ENCODE measurements around the gene GPN2.

The GPN2 gene

DNA sequence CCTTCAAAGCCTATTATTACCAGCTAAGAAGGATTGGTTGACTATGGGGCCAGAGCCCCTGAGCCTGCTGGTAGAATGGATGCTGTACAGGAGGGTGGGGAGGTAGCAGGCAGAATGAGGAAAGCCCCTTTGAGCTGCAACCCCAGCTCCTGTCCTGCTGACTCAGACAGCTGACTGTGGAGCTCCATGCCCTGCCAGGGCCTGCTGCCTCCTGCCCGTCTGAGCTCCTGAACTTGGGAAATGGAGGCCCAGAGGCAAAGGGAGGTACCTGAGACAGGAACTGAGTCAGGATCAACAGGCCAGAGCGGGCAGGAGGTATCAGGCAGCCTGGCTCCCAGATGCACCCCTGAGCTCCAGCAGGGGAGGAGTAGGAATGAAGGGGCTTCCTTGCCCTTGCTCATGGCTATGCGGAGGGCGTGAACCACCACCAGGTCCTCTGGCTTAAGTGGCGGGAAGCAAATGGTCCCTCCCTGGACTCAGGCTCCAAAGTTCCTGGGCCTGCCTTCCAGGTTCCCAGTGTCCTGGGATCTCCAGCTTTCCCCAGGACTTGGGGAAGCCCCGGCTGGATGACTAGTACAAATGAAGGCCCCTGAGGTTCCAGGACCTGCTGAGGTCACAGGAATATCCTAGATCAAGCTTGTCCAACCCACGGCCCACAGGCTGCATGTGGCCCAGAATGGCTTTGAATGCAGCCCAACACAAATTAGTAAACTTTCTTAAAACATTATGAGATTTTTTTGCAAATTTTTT is 31.0 kb downstream of the GPN2 start:
- H3K4me3 ChIP-seq (ENCODE audit: low read depth, low read length) = no peak overlapping the region
- no peak overlapping the region for H3K27ac ChIP-seq (ENCODE audit: low read depth, low read length)

DNA sequence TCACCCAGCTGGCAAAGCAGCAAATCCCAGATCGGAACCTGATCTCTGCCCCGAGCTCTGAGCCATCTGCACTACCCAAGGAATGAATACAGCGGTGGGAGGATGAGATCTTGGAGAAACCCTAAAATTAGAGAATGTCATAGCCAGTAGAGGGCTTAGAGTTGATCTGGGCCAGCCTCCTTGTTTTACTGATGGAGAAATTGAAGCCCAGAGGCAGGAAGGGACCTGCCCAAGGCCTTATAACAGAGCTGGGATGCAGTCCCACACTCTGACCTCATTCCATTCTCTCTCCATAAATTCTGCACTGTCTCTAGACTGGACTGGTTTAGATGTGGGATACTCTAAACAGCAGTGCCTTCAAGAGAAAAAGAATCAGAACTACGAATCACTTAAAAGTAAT is 31.9 kb downstream of the GPN2 start:
- Histone ChIP-seq H3K9me3 (ENCODE audit: insufficient read depth, low read depth, low read length) (peaks cover 5% of the 10 kb centered on the region), H3K23ac (ENCODE audit: low read length) (no peak overlapping the region), H3K36me3 (ENCODE audit: control insufficient read depth in 1 of 2, insufficient read depth in 2 of 2, low read length in 2 of 2) (peaks cover 26 to 28% of the 10 kb centered on the region in 2 experiments)

More for the DNA sequence above, 31.0 kb downstream of the GPN2 start:
- H3K36me3 ChIP-seq (ENCODE audit: control insufficient read depth in 1 of 2, insufficient read depth in 2 of 2, low read length in 2 of 2) = peaks cover 17 to 19% of the 10 kb centered on the region in 2 experiments
- no peak overlapping the region for H3K23ac ChIP-seq (ENCODE audit: low read length)
- H3K9ac ChIP-seq (ENCODE audit: low read length) = no peak overlapping the region
- WGBS (ENCODE audit: extremely low coverage, insufficient coverage, insufficient read length) = no CpG with 5 or more reads among the region's 7 CpGs
- no peaks in the 10 kb centered on the region for H3K27me3 ChIP-seq (ENCODE audit: insufficient read depth, low read length)
- no peak overlapping the region for H3K4ac ChIP-seq (ENCODE audit: low read depth, low read length)
- H2BK5ac ChIP-seq (ENCODE audit: low read depth, low read length, poor library complexity) = peak overlapping the region; percentile 29
- H3K9me3 ChIP-seq (ENCODE audit: insufficient read depth, low read depth, low read length) = peaks cover 5% of the 10 kb centered on the region
- peaks cover 2% of the 10 kb centered on the region for H3K79me2 ChIP-seq (ENCODE audit: control insufficient read depth, insufficient read depth, low read length, poor library complexity)
- no peak overlapping the region for H3K4me2 ChIP-seq (ENCODE audit: low read length)
- H3K14ac ChIP-seq (ENCODE audit: low read length) = no peak overlapping the region
- H2BK120ac ChIP-seq (ENCODE audit: insufficient read depth, low read length, poor library complexity) = no peak overlapping the region
- no peak overlapping the region for H3K18ac ChIP-seq (ENCODE audit: low read length)
- H2AK5ac ChIP-seq (ENCODE audit: low read length) = no peak overlapping the region
- peak overlapping the region; percentile 25 for H4K91ac ChIP-seq (ENCODE audit: low read depth, low read length)
- H3K79me1 ChIP-seq (ENCODE audit: low read length) = peaks cover 14% of the 10 kb centered on the region
- H2AFZ ChIP-seq (ENCODE audit: insufficient read depth, low read length, poor library complexity) = no peak overlapping the region
- H2BK12ac ChIP-seq (ENCODE audit: low read length) = peak overlapping the region; percentile 12
- H4K8ac ChIP-seq (ENCODE audit: low read depth, low read length) = no peak overlapping the region
- H3K4me1 ChIP-seq (ENCODE audit: control insufficient read depth in 1 of 2, insufficient read depth in 2 of 2, low read length in 2 of 2) = peaks cover 35 to 37% of the 10 kb centered on the region in 2 experiments
- no peak overlapping the region for H4K12ac ChIP-seq (ENCODE audit: low read depth, low read length)
- no peak for DNase-seq

DNA sequence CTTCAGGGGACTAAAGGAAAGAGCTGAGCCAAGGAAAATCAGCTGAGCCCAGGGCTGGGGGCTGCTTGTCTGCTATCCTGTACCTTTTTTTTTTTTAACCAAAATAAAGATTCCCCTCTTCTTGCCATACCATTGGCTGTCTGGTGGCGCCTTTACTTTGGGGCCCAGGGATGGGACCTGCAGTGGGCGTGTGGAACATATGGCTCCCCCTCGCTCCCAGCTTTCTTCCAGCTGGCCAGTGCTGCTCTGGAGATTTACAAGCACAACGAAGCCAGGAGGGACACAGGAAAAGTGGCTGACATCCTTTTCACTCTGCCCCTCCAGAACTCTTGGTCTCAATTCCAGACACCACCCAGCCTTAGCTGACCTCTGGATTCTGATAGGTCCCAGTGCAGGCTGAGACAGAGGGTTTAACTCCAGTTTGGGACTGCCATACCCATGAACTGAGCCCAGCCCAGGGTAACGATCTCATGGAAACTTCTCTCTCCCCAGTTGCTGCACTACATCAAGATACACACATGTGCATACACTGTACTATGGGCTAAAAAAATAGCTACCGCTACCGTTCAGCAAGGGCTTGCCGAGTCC is 32.5 kb downstream of the GPN2 start:
- H4K12ac ChIP-seq (ENCODE audit: low read depth, low read length) = no peak overlapping the region
- no peak overlapping the region for H3K4me3 ChIP-seq (ENCODE audit: low read depth, low read length)
- H4K8ac ChIP-seq (ENCODE audit: low read depth, low read length) = no peak overlapping the region
- H3K18ac ChIP-seq (ENCODE audit: low read length) = no peak overlapping the region
- H3K79me2 ChIP-seq (ENCODE audit: control insufficient read depth, insufficient read depth, low read length, poor library complexity) = no peaks in the 10 kb centered on the region
- peak overlapping the region; percentile 12 for H3K27ac ChIP-seq (ENCODE audit: low read depth, low read length)
- H3K4me1 ChIP-seq (ENCODE audit: control insufficient read depth in 1 of 2, insufficient read depth in 2 of 2, low read length in 2 of 2) = peaks cover 23 to 25% of the 10 kb centered on the region in 2 experiments
- H2AFZ ChIP-seq (ENCODE audit: insufficient read depth, low read length, poor library complexity) = no peak overlapping the region
- peak overlapping the region; percentile 26 for H2AK5ac ChIP-seq (ENCODE audit: low read length)
- no peak overlapping the region for H3K9ac ChIP-seq (ENCODE audit: low read length)
- DNase-seq = no peak
- H3K27me3 ChIP-seq (ENCODE audit: insufficient read depth, low read length) = no peaks in the 10 kb centered on the region
- H3K23ac ChIP-seq (ENCODE audit: low read length) = no peak overlapping the region
- H2BK5ac ChIP-seq (ENCODE audit: low read depth, low read length, poor library complexity) = no peak overlapping the region
- peaks cover 5% of the 10 kb centered on the region for H3K9me3 ChIP-seq (ENCODE audit: insufficient read depth, low read depth, low read length)
- H3K14ac ChIP-seq (ENCODE audit: low read length) = no peak overlapping the region
- H3K79me1 ChIP-seq (ENCODE audit: low read length) = peaks cover 4% of the 10 kb centered on the region
- peak overlapping the region; percentile 3 for H3K4me2 ChIP-seq (ENCODE audit: low read length)
- peaks cover 31% of the 10 kb centered on the region in 2 experiments for H3K36me3 ChIP-seq (ENCODE audit: control insufficient read depth in 1 of 2, insufficient read depth in 2 of 2, low read length in 2 of 2)
- no peak overlapping the region for H2BK120ac ChIP-seq (ENCODE audit: insufficient read depth, low read length, poor library complexity)
- no peak overlapping the region for H2BK12ac ChIP-seq (ENCODE audit: low read length)
- H3K4ac ChIP-seq (ENCODE audit: low read depth, low read length) = no peak overlapping the region
- H4K91ac ChIP-seq (ENCODE audit: low read depth, low read length) = peak overlapping the region; percentile 2
- WGBS (ENCODE audit: extremely low coverage, insufficient coverage, insufficient read length) = no CpG with 5 or more reads among the region's 8 CpGs

More for the DNA sequence above, 31.9 kb downstream of the GPN2 start:
- Histone ChIP-seq H3K4me1 (ENCODE audit: control insufficient read depth in 1 of 2, insufficient read depth in 2 of 2, low read length in 2 of 2) (peaks cover 27 to 28% of the 10 kb centered on the region in 2 experiments), H3K14ac (ENCODE audit: low read length) (no peak overlapping the region), H3K27ac (ENCODE audit: low read depth, low read length) (no peak overlapping the region), H2AK5ac (ENCODE audit: low read length) (no peak overlapping the region), H3K79me2 (ENCODE audit: control insufficient read depth, insufficient read depth, low read length, poor library complexity) (no peaks in the 10 kb centered on the region), H4K8ac (ENCODE audit: low read depth, low read length) (no peak overlapping the region), H2BK5ac (ENCODE audit: low read depth, low read length, poor library complexity) (no peak overlapping the region), H4K12ac (ENCODE audit: low read depth, low read length) (no peak overlapping the region), H3K79me1 (ENCODE audit: low read length) (peaks cover 7% of the 10 kb centered on the region), H4K91ac (ENCODE audit: low read depth, low read length) (peak overlapping the region; percentile 2), H3K9ac (ENCODE audit: low read length) (no peak overlapping the region), H2BK12ac (ENCODE audit: low read length) (no peak overlapping the region), H2AFZ (ENCODE audit: insufficient read depth, low read length, poor library complexity) (no peak overlapping the region), H3K27me3 (ENCODE audit: insufficient read depth, low read length) (no peaks in the 10 kb centered on the region), H3K4me2 (ENCODE audit: low read length) (no peak overlapping the region), H2BK120ac (ENCODE audit: insufficient read depth, low read length, poor library complexity) (no peak overlapping the region), H3K18ac (ENCODE audit: low read length) (no peak overlapping the region), H3K4ac (ENCODE audit: low read depth, low read length) (no peak overlapping the region), H3K4me3 (ENCODE audit: low read depth, low read length) (no peak overlapping the region)
- WGBS (ENCODE audit: extremely low coverage, insufficient coverage, insufficient read length) = no CpG with 5 or more reads among the region's 4 CpGs
- DNase-seq = no peak

DNA sequence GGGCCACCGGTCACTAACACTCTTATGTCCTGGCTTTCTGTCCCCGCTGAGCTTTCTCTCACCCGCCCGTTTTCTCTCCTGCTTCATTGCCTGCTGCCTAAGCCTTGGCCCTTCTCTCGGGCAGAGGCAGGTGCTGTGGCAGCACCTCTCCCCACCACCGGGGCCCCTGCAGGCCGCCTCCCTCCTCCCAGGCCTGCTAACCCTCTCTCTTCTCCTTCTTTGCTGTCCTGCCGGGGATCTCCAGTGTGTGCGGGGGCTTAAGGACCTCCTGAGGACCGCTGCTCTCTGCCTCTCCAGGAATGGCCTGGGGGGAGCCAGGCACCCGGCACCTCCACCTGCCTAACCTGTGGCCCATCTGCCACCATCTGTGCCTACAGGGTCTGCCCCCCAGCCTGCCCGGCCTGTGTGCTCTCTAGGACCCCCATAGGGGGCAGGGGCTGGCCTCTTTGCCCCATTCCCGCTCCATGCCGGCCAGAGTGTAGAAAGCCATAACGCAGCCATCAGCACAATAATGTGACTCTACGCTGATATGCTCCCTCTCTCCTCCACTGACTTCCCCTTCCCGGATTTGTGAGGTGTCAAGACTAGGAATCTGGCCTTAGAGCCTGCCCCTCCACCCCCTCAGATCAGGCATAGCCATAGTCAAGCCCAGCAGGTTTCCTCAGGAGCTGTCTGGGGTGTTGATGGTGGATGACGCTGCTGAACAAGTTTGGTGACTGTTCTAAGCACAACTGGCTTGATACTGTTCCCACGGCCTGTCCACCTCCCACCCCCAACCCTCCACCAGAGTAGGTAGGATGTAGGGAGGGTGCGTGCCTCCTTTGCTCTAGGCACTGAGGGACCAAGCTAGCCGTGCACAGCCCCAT is 33.2 kb downstream of the GPN2 start:
- Histone ChIP-seq H3K4me3 (ENCODE audit: low read depth, low read length) (no peak overlapping the region), H3K79me1 (ENCODE audit: low read length) (peaks cover 4% of the 10 kb centered on the region), H3K27me3 (ENCODE audit: insufficient read depth, low read length) (no peaks in the 10 kb centered on the region), H3K36me3 (ENCODE audit: control insufficient read depth in 1 of 2, insufficient read depth in 2 of 2, low read length in 2 of 2) (peaks cover 37 to 38% of the 10 kb centered on the region in 2 experiments), H3K4me1 (ENCODE audit: control insufficient read depth in 1 of 2, insufficient read depth in 2 of 2, low read length in 2 of 2) (peaks cover 22 to 25% of the 10 kb centered on the region in 2 experiments), H2AFZ (ENCODE audit: insufficient read depth, low read length, poor library complexity) (no peak overlapping the region), H3K27ac (ENCODE audit: low read depth, low read length) (peak overlapping the region; percentile 12), H3K9me3 (ENCODE audit: insufficient read depth, low read depth, low read length) (peaks cover 3% of the 10 kb centered on the region), H2BK5ac (ENCODE audit: low read depth, low read length, poor library complexity) (peak overlapping the region; percentile 23), H3K4me2 (ENCODE audit: low read length) (peak overlapping the region; percentile 3), H2BK12ac (ENCODE audit: low read length) (peak overlapping the region; percentile 67), H2BK120ac (ENCODE audit: insufficient read depth, low read length, poor library complexity) (peak overlapping the region; percentile 12), H4K91ac (ENCODE audit: low read depth, low read length) (peak overlapping the region; percentile 61), H3K4ac (ENCODE audit: low read depth, low read length) (peak overlapping the region; percentile 25), H3K14ac (ENCODE audit: low read length) (peak overlapping the region; percentile 39), H4K12ac (ENCODE audit: low read depth, low read length) (no peak overlapping the region), H2AK5ac (ENCODE audit: low read length) (peak overlapping the region; percentile 49), H3K23ac (ENCODE audit: low read length) (no peak overlapping the region), H3K79me2 (ENCODE audit: control insufficient read depth, insufficient read depth, low read length, poor library complexity) (no peaks in the 10 kb centered on the region), H3K18ac (ENCODE audit: low read length) (peak overlapping the region; percentile 55), H4K8ac (ENCODE audit: low read depth, low read length) (no peak overlapping the region), H3K9ac (ENCODE audit: low read length) (no peak overlapping the region)
- no peak for DNase-seq
- WGBS (ENCODE audit: extremely low coverage, insufficient coverage, insufficient read length) = no CpG with 5 or more reads among the region's 21 CpGs

Data from trophoblast cell (in vitro differentiated cells and primary cell).